Spleen (tissue), 11 donors: Measurements from ENCODE around the gene CAMTA1. TPM values are rescaled to one million over a fixed set of nuclear protein-coding genes. Genes with fewer than 3 reads are reported as not detected.

Experiments used
- DNase-seq: peaks from one replicate; pipeline ENCODE4 v3.0.0-alpha.2; 2020
- H3K27ac ChIP-seq, 8 donors: fragments of 200-600 bp; sonication (generic) in 7 of 8; 1 replicate in 4 of 8; 2 replicates in 4 of 8; pipeline versions ENCODE4 v1.5.0 to v1.8.0; 2016 to 2021; ENCODE audit warnings: inconsistent platforms in 4 of 8, mild to moderate bottlenecking in 4 of 8, moderate library complexity in 1 of 8
- H3K27me3 ChIP-seq, 7 donors: fragments of 200-600 bp; sonication (generic) in 6 of 7; replicated peaks in 1 of 7; 1 replicate in 4 of 7; 2 replicates in 3 of 7; pipeline versions ENCODE4 v1.5.0 to v1.8.0; 2016 to 2021; ENCODE audit warnings: inconsistent platforms in 3 of 7, mild to moderate bottlenecking in 1 of 7
- H3K36me3 ChIP-seq, 6 donors: fragments of 200-600 bp; sonication (generic) in 5 of 6; 1 replicate in 4 of 6; 2 replicates in 2 of 6; pipeline versions ENCODE4 v1.5.0 to v1.8.0; 2016 to 2021; ENCODE audit warnings: inconsistent platforms in 2 of 6
- H3K4me1 ChIP-seq, 6 donors: fragments of 200-600 bp; sonication (generic) in 5 of 6; 1 replicate in 3 of 6; 2 replicates in 3 of 6; pipeline versions ENCODE4 v1.5.0 to v1.8.0; 2016 to 2021; ENCODE audit warnings: inconsistent platforms in 3 of 6
- H3K4me3 ChIP-seq, 8 donors: fragments of 200-600 bp; sonication (generic) in 7 of 8; 1 replicate in 4 of 8; 2 replicates in 4 of 8; pipeline versions ENCODE4 v1.5.0 to v1.8.0; 2016 to 2021; ENCODE audit warnings: inconsistent platforms in 4 of 8, mild to moderate bottlenecking in 4 of 8, moderate library complexity in 2 of 8
- H3K9me3 ChIP-seq, 8 donors: fragments of 200-600 bp; sonication (generic) in 7 of 8; 1 replicate in 4 of 8; 2 replicates in 4 of 8; pipeline versions ENCODE4 v1.5.0 to v1.8.0; 2016 to 2021; ENCODE audit warnings: inconsistent platforms in 4 of 8
- POLR2A ChIP-seq, 3 donors: fragments of 450-650 bp; IDR thresholded peaks; one replicate each; pipeline ENCODE4 v1.5.1; 2017; ENCODE audit warnings: antibody characterized with exemption in 3 of 3, mild to moderate bottlenecking in 1 of 3
- POLR2AphosphoS5 ChIP-seq, 3 donors: sonication (generic); formaldehyde crosslinking; IDR thresholded peaks; one replicate each; pipeline ENCODE4 v1.5.1; 2017; ENCODE audit warnings: antibody characterized with exemption in 3 of 3
- WGBS, 5 donors: extraction: QIAGEN DNeasy Blood & Tissue Kit in 3 of 5; methylation state at CpG; one replicate each; pipeline versions ENCODE4 v1.1.5 to v1.1.7; 2013 to 2018; 5-methylcytosine and 5-hydroxymethylcytosine counted together
- intact Hi-C: fragments of 100-400 bp; cut with DNase I; formaldehyde crosslinking; loops from one replicate; pipeline ENCODE4 v1.15.0; 2023; ENCODE audit warnings: low total_unique reads
- polyA plus RNA-seq, 3 donors: library from polyadenylated mRNA; stranded (reverse); fragments of 200-250 nt; gene quantifications; one replicate each; pipeline ENCODE4 v1.2.1, GENCODE V29; 2013
- total RNA-seq, 7 donors: library from RNA; depleted of rRNA in 3 of 7; stranded (reverse); fragments of >200 nt in 3 of 7; fragmentation: NEBNext Ultra II Directional in 4 of 7; extraction: Animal tissue kit (Norgen Biotek cat#: 25700) in 4 of 7; gene quantifications; one replicate each; pipeline versions ENCODE4 v1.1.0 to v1.2.1, GENCODE V29; 2016 to 2021
- TF ChIP-seq, protein P1 (sequence below), 11 experiments: fragments of 200-600 bp in 7 of 11; fragments of 450-650 bp in 4 of 11; sonication (generic) in 4 of 11; IDR thresholded peaks in 8 of 11; conservative IDR thresholded peaks in 3 of 11; 1 replicate in 7 of 11; 2 replicates in 4 of 11; pipeline versions ENCODE4 v1.4.0 to v1.8.0; 2016 to 2021; ENCODE audit warnings: antibody characterized with exemption in 11 of 11, inconsistent platforms in 4 of 11, mild to moderate bottlenecking in 1 of 11
- donor health status: healthy with polysubstance abuse.
- donor health status: DM: no; HTN: no; CAD: no; lungs with moderate emphysema.
- donor health status: DM: no; HTN: no; CAD: no.
- donor health status: Bipolar disorder and iron deficiency.
- donor health status: healthy.
- donor health status: DM: no; HTN: no; CAD: no.
- donor health status: DM: yes; HTN: yes; CAD: no.

CAMTA1 gene
- total and polyA plus RNA-seq, 10 donors, result 53.0 to 106 (median 77.3) TPM

DNA sequence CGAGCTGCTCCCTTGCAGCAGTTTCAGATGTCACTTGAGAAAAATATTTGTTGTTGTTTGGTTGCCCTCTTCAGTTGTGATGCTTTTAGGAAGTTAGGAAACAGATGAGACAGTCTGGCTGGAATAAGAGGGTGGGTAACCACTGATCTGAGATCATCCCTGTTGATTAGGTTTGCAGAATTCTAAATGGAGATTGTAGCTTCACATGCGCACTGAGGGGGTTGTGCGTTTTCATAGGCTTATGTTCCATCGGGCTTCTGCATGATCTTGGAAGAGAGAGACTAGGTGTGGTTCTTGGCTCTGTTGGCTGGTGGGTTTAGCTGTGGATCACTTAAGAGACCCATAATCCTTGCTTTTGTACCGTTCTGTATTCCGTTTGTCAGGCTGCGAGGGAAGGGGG, 108.1 kb downstream of the CAMTA1 start:
- TF ChIP-seq POLR2AphosphoS5 (IDR thresholded peaks at IDR 0.05) (no peak), POLR2A (IDR thresholded peaks at IDR 0.05) (no peak)
- TF ChIP-seq, protein P1, sequence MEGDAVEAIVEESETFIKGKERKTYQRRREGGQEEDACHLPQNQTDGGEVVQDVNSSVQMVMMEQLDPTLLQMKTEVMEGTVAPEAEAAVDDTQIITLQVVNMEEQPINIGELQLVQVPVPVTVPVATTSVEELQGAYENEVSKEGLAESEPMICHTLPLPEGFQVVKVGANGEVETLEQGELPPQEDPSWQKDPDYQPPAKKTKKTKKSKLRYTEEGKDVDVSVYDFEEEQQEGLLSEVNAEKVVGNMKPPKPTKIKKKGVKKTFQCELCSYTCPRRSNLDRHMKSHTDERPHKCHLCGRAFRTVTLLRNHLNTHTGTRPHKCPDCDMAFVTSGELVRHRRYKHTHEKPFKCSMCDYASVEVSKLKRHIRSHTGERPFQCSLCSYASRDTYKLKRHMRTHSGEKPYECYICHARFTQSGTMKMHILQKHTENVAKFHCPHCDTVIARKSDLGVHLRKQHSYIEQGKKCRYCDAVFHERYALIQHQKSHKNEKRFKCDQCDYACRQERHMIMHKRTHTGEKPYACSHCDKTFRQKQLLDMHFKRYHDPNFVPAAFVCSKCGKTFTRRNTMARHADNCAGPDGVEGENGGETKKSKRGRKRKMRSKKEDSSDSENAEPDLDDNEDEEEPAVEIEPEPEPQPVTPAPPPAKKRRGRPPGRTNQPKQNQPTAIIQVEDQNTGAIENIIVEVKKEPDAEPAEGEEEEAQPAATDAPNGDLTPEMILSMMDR (IDR thresholded peaks at IDR 0.05 in 8 of 11, conservative IDR thresholded peaks at IDR 0.05 in 3 of 11), result no peak
- Histone ChIP-seq H3K27ac (no peak overlapping the region), H3K9me3 (no peaks in the 10 kb centered on the region), H3K4me3 (no peak overlapping the region), H3K36me3 (no peaks in the 10 kb centered on the region), H3K27me3 (no peaks in the 10 kb centered on the region), H3K4me1 (peaks cover 0 to 10% (median 4%) of the 10 kb centered on the region in 6 donors)
- 89 to 98% (median 96%) methylated on average over 7 of the region's 7 CpGs for WGBS, 5 donors
- no peak for DNase-seq
- intact Hi-C loops, result loop anchor here (5.0 kb wide), 1 partner anchor 166 kb away; no protein-coding TSS in a partner anchor

DNA sequence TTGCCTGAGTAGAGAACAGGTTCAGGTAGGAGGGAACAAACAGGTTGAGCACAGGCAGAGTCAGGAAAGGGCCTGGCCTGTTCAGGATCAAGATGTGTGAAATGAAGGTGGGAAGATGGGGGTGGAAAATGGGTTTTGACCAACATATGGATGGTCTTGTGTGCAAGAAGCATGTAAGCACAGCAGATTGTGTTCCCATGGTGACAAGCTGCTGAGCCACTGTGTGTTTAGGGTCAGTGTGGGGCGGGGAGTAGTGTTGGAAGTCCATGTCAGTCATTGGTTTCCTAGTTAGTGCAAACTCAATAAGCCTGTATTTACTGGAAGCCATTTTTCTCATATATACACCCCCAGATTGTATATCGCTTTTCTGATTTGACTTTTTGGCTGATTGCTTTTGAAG, 111.9 kb downstream of the CAMTA1 start:
- H3K9me3 ChIP-seq, result no peaks in the 10 kb centered on the region
- no peak overlapping the region for H3K4me3 ChIP-seq
- intact Hi-C loops, result no loop called here
- no peaks in the 10 kb centered on the region for H3K4me1 ChIP-seq
- no peak for DNase-seq
- no peaks in the 10 kb centered on the region for H3K36me3 ChIP-seq
- H3K27ac ChIP-seq, result no peak overlapping the region
- 93 to 100% (median 98%) methylated on average over 2 of the region's 2 CpGs for WGBS, 5 donors
- TF ChIP-seq, protein P1 (IDR thresholded peaks at IDR 0.05 in 8 of 11, conservative IDR thresholded peaks at IDR 0.05 in 3 of 11), result no peak
- TF ChIP-seq POLR2A (IDR thresholded peaks at IDR 0.05), result no peak
- H3K27me3 ChIP-seq, result no peaks in the 10 kb centered on the region

DNA sequence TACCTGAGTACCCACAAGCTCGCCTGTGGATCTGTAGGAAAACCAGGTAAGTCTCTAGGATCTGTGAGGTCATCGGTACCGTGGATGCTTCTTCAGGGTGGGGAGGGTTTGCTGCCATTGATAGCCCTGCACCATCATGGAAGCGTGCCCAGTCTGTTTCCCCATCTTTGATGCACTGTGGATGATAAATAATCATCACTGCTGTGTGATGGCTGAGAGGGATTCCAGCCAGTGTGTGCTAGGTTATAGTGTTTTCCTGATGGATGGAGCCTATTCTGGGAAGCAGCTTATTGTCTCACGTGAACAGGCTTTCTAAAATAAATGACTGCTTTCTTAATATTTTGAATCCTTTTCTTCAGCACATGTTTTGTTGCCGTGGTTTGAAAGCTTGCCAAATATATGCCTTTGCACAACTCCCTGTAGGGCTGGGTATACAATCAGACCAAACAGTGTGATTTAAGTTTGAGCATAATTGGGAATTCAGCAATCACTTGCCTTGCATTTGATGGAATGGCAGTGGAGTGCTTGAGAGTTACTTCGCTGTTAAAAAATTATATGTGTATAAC, 113.8 kb downstream of the CAMTA1 start:
- DNase-seq, result no peak
- Histone ChIP-seq H3K9me3 (no peaks in the 10 kb centered on the region), H3K27me3 (no peaks in the 10 kb centered on the region), H3K27ac (no peak overlapping the region), H3K36me3 (no peaks in the 10 kb centered on the region), H3K4me1 (no peaks in the 10 kb centered on the region), H3K4me3 (no peak overlapping the region)
- 83 to 92% (median 88%) methylated on average over 7 of the region's 7 CpGs for WGBS, 5 donors
- intact Hi-C loops, result no loop called here
- TF ChIP-seq, protein P1 (IDR thresholded peaks at IDR 0.05 in 8 of 11, conservative IDR thresholded peaks at IDR 0.05 in 3 of 11), result no peak
- no peak for TF ChIP-seq POLR2A (IDR thresholded peaks at IDR 0.05)
- TF ChIP-seq POLR2AphosphoS5 (IDR thresholded peaks at IDR 0.05), result no peak

DNA sequence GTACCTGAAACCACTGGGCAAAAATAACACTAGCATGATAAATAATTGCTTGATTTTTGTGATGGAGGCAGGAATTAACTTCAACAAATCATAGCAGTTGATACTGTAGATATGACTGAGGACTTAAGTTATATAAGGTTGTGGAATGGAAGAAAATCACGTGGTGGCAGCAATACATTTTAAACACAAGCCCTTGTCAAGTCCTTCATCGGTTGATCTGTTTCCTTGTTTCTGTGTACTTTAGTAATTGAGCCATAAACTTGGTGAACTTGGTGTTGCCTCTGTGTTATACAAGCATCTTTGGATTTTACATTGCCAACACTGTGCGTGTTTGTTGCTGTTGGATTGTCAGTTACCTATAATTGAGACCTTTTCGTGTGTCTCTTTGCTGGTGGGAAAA, 114.4 kb downstream of the CAMTA1 start:
- H3K4me3 ChIP-seq, result no peak overlapping the region
- TF ChIP-seq POLR2A (IDR thresholded peaks at IDR 0.05) (no peak), POLR2AphosphoS5 (IDR thresholded peaks at IDR 0.05) (no peak)
- TF ChIP-seq, protein P1 (IDR thresholded peaks at IDR 0.05 in 8 of 11, conservative IDR thresholded peaks at IDR 0.05 in 3 of 11), result no peak
- no peaks in the 10 kb centered on the region for H3K4me1 ChIP-seq
- H3K36me3 ChIP-seq, result no peaks in the 10 kb centered on the region
- no peak overlapping the region for H3K27ac ChIP-seq
- no peak for DNase-seq
- 82 to 89% (median 86%) methylated on average over 4 of the region's 4 CpGs for WGBS, 5 donors
- H3K9me3 ChIP-seq, result no peaks in the 10 kb centered on the region
- intact Hi-C loops, result no loop called here
- no peaks in the 10 kb centered on the region for H3K27me3 ChIP-seq
